Measurements from ENCODE around the gene ERICH4. TPM values are rescaled to one million over a fixed set of nuclear protein-coding genes. Genes with fewer than 3 reads are reported as not detected.

Gene ERICH4
- total and polyA plus RNA-seq, 2 of the 4 experiments (the other 2 are of a cell fraction), result not detected

- no peak overlapping the region for H2AK9ac ChIP-seq (replicated peaks; ENCODE audit: low read depth, low read length, poor library complexity)
- peaks cover 6% of the 10 kb centered on the region for H3K27me3 ChIP-seq (ENCODE audit: control insufficient read depth, insufficient read depth, low read length)
- H3K14ac ChIP-seq (replicated peaks; ENCODE audit: low read depth, low read length), result no peak overlapping the region
- H4K91ac ChIP-seq (ENCODE audit: insufficient read depth, low read depth, low read length), result no peak overlapping the region
- ATAC-seq (ENCODE audit: low read depth), result no peak
- H2BK15ac ChIP-seq (ENCODE audit: low read depth, low read length), result no peak overlapping the region
- no peaks in the 10 kb centered on the region for H3K9me1 ChIP-seq (ENCODE audit: insufficient read depth, low read length)
- H4K5ac ChIP-seq (ENCODE audit: low read depth, low read length), result no peak overlapping the region
- WGBS, 2 experiments (ENCODE audit: extremely low coverage in 2 of 2, insufficient read length in 1 of 2), result 80% methylated on average over 3 of the region's 12 CpGs; no CpG with 5 or more reads in 1 of the 2 experiments
- dilution Hi-C loops (cut with HindIII; ENCODE audit: low sequenced_read_pairs, unreplicated experiment) (no loop called here), in situ Hi-C loops (cut with MboI; ENCODE audit: low sequenced_read_pairs) (no loop called here), intact Hi-C loops (cut with micrococcal nuclease) (no loop called here)
- H3K79me1 ChIP-seq (ENCODE audit: low read depth in 1 of 2, low read length in 2 of 2), result no peaks in the 10 kb centered on the region
- CTCF ChIA-PET, result no interaction called here
- H2BK5ac ChIP-seq (ENCODE audit: low read depth, low read length, poor library complexity, severe bottlenecking), result no peak overlapping the region
- no peak overlapping the region for H3K4me3 ChIP-seq (ENCODE audit: insufficient read depth, low read depth, low read length)
- H2BK120ac ChIP-seq (ENCODE audit: low read depth, low read length), result no peak overlapping the region
- H3K4me2 ChIP-seq (ENCODE audit: low read depth, low read length), result no peak overlapping the region
- POLR2A ChIA-PET (ENCODE audit: unreplicated experiment), result no interaction called here
- H3K4me1 ChIP-seq (ENCODE audit: control insufficient read depth, insufficient read depth, low read length), result no peaks in the 10 kb centered on the region
- no peaks in the 10 kb centered on the region; the same call in 1 of the 2 replicates for H3K9me3 ChIP-seq (ENCODE audit: control insufficient read depth, insufficient read depth, low read length)
- no peak overlapping the region for H3K56ac ChIP-seq (ENCODE audit: extremely low read depth, insufficient read depth, low read length)
- no peak overlapping the region for H4K8ac ChIP-seq (ENCODE audit: low read depth in 2 of 2, low read length in 2 of 2)
- no peaks in the 10 kb centered on the region for H4K20me1 ChIP-seq (ENCODE audit: insufficient read depth, low read length)
- no peak overlapping the region for H2AK5ac ChIP-seq (ENCODE audit: low read depth, low read length)
- no peak overlapping the region for H3K9ac ChIP-seq (ENCODE audit: low read depth, low read length)
- no peak overlapping the region for H3K27ac ChIP-seq (ENCODE audit: insufficient read depth, low read length)
- no peaks in the 10 kb centered on the region for H3K36me3 ChIP-seq (ENCODE audit: control insufficient read depth, insufficient read depth, low read length)
- no peak for TF ChIP-seq BHLHE40 (IDR thresholded peaks at IDR 0.05; ENCODE audit: low read depth, low read length)
- TF ChIP-seq FOS (IDR thresholded peaks at IDR 0.05; ENCODE audit: low read depth, low read length), result no peak
- TF ChIP-seq RFX5 (IDR thresholded peaks at IDR 0.05; ENCODE audit: low read depth, low read length), result no peak
- TF ChIP-seq, protein P1, sequence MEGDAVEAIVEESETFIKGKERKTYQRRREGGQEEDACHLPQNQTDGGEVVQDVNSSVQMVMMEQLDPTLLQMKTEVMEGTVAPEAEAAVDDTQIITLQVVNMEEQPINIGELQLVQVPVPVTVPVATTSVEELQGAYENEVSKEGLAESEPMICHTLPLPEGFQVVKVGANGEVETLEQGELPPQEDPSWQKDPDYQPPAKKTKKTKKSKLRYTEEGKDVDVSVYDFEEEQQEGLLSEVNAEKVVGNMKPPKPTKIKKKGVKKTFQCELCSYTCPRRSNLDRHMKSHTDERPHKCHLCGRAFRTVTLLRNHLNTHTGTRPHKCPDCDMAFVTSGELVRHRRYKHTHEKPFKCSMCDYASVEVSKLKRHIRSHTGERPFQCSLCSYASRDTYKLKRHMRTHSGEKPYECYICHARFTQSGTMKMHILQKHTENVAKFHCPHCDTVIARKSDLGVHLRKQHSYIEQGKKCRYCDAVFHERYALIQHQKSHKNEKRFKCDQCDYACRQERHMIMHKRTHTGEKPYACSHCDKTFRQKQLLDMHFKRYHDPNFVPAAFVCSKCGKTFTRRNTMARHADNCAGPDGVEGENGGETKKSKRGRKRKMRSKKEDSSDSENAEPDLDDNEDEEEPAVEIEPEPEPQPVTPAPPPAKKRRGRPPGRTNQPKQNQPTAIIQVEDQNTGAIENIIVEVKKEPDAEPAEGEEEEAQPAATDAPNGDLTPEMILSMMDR (conservative IDR thresholded peaks at IDR 0.05; ENCODE audit: low read depth, low read length), result no peak
- TF ChIP-seq, protein P2, sequence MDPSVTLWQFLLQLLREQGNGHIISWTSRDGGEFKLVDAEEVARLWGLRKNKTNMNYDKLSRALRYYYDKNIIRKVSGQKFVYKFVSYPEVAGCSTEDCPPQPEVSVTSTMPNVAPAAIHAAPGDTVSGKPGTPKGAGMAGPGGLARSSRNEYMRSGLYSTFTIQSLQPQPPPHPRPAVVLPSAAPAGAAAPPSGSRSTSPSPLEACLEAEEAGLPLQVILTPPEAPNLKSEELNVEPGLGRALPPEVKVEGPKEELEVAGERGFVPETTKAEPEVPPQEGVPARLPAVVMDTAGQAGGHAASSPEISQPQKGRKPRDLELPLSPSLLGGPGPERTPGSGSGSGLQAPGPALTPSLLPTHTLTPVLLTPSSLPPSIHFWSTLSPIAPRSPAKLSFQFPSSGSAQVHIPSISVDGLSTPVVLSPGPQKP (IDR thresholded peaks at IDR 0.05; ENCODE audit: borderline replicate concordance, low read depth, low read length), result no peak
- no peak for TF ChIP-seq POLR2A (IDR thresholded peaks at IDR 0.05; ENCODE audit: low read depth, low read length)
- TF ChIP-seq MXI1 (IDR thresholded peaks at IDR 0.05; ENCODE audit: borderline replicate concordance, low read depth, low read length), result no peak
- TF ChIP-seq MAFK (IDR thresholded peaks at IDR 0.05; ENCODE audit: low read depth, low read length), result no peak
- TF ChIP-seq RCOR1 (IDR thresholded peaks at IDR 0.05; ENCODE audit: insufficient replicate concordance, low read length), result no peak
- no peak for TF ChIP-seq CHD1 (IDR thresholded peaks at IDR 0.05; ENCODE audit: low read depth, low read length)
- TF ChIP-seq NFE2L2 (IDR thresholded peaks at IDR 0.05; ENCODE audit: low read depth, low read length), result no peak
- BruUV-seq (replicated peaks), result no TSS peak
- H2BK20ac ChIP-seq (ENCODE audit: low read depth, low read length), result no peak overlapping the region
- no peak overlapping the region for H3K18ac ChIP-seq (ENCODE audit: low read depth, low read length)
- no peak overlapping the region for H3K23ac ChIP-seq (ENCODE audit: low read depth, low read length)
- DNase-seq, result no peak
- H3K4ac ChIP-seq (ENCODE audit: low read depth, low read length), result no peak overlapping the region
- H2AFZ ChIP-seq (replicated peaks; ENCODE audit: low read length, poor library complexity), result no peak overlapping the region
These were observed 37.4 kb downstream of the ERICH4 start for GRCh38 chr19:41480336-41480735.
